22Rv1 (cell line): ENCODE measurements around the gene FHOD1.

Source experiments
- ZFX ChIP-seq: fragments of 450-650 bp; IDR thresholded peaks from 2 replicates; pipeline ENCODE4 v1.6.1; 2017; ENCODE audit warnings: antibody characterized with exemption, borderline replicate concordance
- TF ChIP-seq, protein P1 (sequence below): fragments of 450-650 bp; IDR thresholded peaks from 2 replicates; pipeline ENCODE4 v1.5.1; 2017; ENCODE audit warnings: mild to moderate bottlenecking

DNA sequence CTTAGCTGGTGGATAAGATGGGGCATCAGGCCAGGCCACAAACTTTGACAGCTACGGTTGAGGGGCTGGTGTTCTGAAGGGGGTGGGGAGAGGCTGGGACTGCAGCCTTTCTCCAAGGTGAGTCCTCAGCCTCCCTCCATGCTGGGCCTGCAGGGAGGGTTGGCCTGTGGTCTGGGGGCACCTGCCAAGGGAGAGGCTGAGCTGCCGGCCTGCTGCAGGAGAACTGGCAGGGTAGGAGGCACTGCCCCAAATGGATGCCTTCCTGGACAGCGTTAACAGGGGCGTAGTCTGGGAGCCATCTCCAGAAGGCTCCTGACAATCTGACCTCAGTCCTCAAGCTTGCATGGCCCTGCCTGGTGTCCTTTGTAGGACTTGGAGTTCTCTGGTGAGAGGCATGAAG lies 43.2 kb downstream of the FHOD1 start:
- TF ChIP-seq, protein P1, sequence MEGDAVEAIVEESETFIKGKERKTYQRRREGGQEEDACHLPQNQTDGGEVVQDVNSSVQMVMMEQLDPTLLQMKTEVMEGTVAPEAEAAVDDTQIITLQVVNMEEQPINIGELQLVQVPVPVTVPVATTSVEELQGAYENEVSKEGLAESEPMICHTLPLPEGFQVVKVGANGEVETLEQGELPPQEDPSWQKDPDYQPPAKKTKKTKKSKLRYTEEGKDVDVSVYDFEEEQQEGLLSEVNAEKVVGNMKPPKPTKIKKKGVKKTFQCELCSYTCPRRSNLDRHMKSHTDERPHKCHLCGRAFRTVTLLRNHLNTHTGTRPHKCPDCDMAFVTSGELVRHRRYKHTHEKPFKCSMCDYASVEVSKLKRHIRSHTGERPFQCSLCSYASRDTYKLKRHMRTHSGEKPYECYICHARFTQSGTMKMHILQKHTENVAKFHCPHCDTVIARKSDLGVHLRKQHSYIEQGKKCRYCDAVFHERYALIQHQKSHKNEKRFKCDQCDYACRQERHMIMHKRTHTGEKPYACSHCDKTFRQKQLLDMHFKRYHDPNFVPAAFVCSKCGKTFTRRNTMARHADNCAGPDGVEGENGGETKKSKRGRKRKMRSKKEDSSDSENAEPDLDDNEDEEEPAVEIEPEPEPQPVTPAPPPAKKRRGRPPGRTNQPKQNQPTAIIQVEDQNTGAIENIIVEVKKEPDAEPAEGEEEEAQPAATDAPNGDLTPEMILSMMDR = no peak
- no peak for TF ChIP-seq ZFX
